Measurements from ENCODE around the gene DTD2. TPM values are rescaled to one million over a fixed set of nuclear protein-coding genes. Genes with fewer than 3 reads are reported as not detected.

Gene DTD2
- total RNA-seq, 1 experiment from 2014 or later = 16.7 TPM

GRCh38 chr14:31445703-31446102 is 11.6 kb downstream of the DTD2 start:
- POLR2A ChIA-PET = no interaction called here
- CTCF ChIA-PET = interaction anchor here (0.8 kb wide), 1 partner anchor 809 kb away, joined by 3 read pairs; no protein-coding TSS in a partner anchor
- H3K36me3 Mint-ChIP-seq = peaks cover 13% of the 10 kb centered on the region
- H3K27me3 Mint-ChIP-seq (ENCODE audit: low read depth) = no peaks in the 10 kb centered on the region
- ATAC-seq (no peak), DNase-seq (ENCODE audit: low spot score) (no peak)
- TF ChIP-seq SMAD3 (CRISPR knock-in tag; IDR thresholded peaks at IDR 0.05; ENCODE audit: borderline replicate concordance) = no peak
- no peak for TF ChIP-seq SOX15 (CRISPR knock-in tag; IDR thresholded peaks at IDR 0.05)
- no peak overlapping the region for H3K27ac Mint-ChIP-seq
- H3K4me1 Mint-ChIP-seq = no peaks in the 10 kb centered on the region
- peaks cover 4% of the 10 kb centered on the region; the same call in 1 of the 2 replicates for H3K9me3 Mint-ChIP-seq
- no peak overlapping the region for H3K4me3 Mint-ChIP-seq

GRCh38 chr14:31442284-31442683 is 15.0 kb downstream of the DTD2 start:
- Mint-ChIP-seq H3K9me3 (peaks cover 19% of the 10 kb centered on the region), H3K36me3 (peaks cover 23% of the 10 kb centered on the region), H3K4me1 (no peaks in the 10 kb centered on the region), H3K27ac (no peak overlapping the region), H3K4me3 (no peak overlapping the region), H3K27me3 (ENCODE audit: low read depth) (no peaks in the 10 kb centered on the region)
- ChIA-PET POLR2A (no interaction called here), CTCF (no interaction called here)
- ATAC-seq (no peak), DNase-seq (ENCODE audit: low spot score) (no peak)
- no peak for TF ChIP-seq FOXP1 (CRISPR knock-in tag; IDR thresholded peaks at IDR 0.05; ENCODE audit: borderline replicate concordance)
- no peak for TF ChIP-seq GTF2I (CRISPR knock-in tag; conservative IDR thresholded peaks at IDR 0.05)
- no peak for TF ChIP-seq ATF1 (CRISPR knock-in tag; IDR thresholded peaks at IDR 0.05)
- TF ChIP-seq GABPB1 (CRISPR knock-in tag; IDR thresholded peaks at IDR 0.05) = no peak
- no peak for TF ChIP-seq E2F1 (CRISPR knock-in tag; IDR thresholded peaks at IDR 0.05)
- TF ChIP-seq TCF7 (CRISPR knock-in tag; IDR thresholded peaks at IDR 0.05; ENCODE audit: low read depth) = no peak
- TF ChIP-seq RORB (CRISPR knock-in tag; IDR thresholded peaks at IDR 0.05) = no peak
- no peak for TF ChIP-seq NR3C1 (CRISPR knock-in tag; conservative IDR thresholded peaks at IDR 0.05; ENCODE audit: low read depth)
- TF ChIP-seq PRDM15 (CRISPR knock-in tag; IDR thresholded peaks at IDR 0.05) = no peak
- no peak for TF ChIP-seq ZBTB43 (CRISPR knock-in tag; IDR thresholded peaks at IDR 0.05)
- no peak for TF ChIP-seq TEAD4 (CRISPR knock-in tag; IDR thresholded peaks at IDR 0.05)
- TF ChIP-seq AR (CRISPR knock-in tag; IDR thresholded peaks at IDR 0.05) = no peak
- no peak for TF ChIP-seq SP1 (CRISPR knock-in tag; conservative IDR thresholded peaks at IDR 0.05)
- TF ChIP-seq TP53 (CRISPR knock-in tag; IDR thresholded peaks at IDR 0.05) = no peak
- no peak for TF ChIP-seq JAZF1 (CRISPR knock-in tag; IDR thresholded peaks at IDR 0.05)
- no peak for TF ChIP-seq ARID4B (CRISPR knock-in tag; IDR thresholded peaks at IDR 0.05; ENCODE audit: borderline replicate concordance)
- TF ChIP-seq ZNF263 (CRISPR knock-in tag; IDR thresholded peaks at IDR 0.05; ENCODE audit: low read depth) = no peak
- no peak for TF ChIP-seq ZNF219 (CRISPR knock-in tag; IDR thresholded peaks at IDR 0.05; ENCODE audit: borderline replicate concordance)
- no peak for TF ChIP-seq ZMAT4 (CRISPR knock-in tag; IDR thresholded peaks at IDR 0.05)
